ENCODE results near the gene POU2AF1. TPM values are rescaled to one million over a fixed set of nuclear protein-coding genes. Genes with fewer than 3 reads are reported as not detected.

The POU2AF1 gene
- polyA plus RNA-seq, 1 donor from 2014 or later: not detected

DNA sequence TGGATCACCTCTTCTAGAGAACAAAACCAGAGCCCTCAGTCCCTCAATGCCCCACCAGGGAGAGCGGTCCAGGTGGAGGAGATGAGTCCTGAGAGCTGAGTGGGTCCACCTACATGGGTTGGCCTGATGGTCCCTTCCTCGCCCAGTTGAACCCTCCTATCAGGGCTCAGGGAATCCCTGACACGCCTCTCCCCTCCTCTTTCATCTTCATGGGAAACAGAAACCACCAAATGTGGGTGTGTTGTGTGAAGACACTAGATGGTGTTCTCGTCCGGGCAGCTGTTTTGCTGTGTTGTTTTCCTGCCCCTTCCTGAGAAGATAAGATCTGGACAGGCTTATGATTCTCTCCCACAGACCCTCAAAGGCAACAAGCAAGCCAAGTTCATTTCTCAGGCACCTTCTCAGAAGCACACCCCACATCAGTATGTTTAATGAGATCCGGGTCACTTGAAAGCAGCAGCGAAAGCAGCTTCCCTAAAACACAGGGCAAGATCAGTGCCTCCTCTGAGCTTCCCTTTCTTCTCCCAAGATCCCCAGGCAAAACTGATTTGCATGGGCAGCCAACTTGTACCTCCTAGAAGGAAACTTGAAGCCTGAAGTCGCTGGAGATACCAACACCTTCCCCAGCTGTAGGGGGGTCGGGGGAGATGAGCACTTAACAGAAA lies 35.3 kb upstream of the POU2AF1 start:
- Histone ChIP-seq H3K9ac (ENCODE audit: low read length) (no peak overlapping the region), H3K4me2 (ENCODE audit: low read length) (no peak overlapping the region), H3F3A (ENCODE audit: insufficient read depth, low read length, poor library complexity, severe bottlenecking) (no peaks in the 10 kb centered on the region), H3K36me3 (ENCODE audit: insufficient read depth, low read length) (no peaks in the 10 kb centered on the region), H3K27ac (ENCODE audit: low read length) (no peak overlapping the region), H3K9me2 (ENCODE audit: insufficient read depth, low read length) (no peaks in the 10 kb centered on the region), H3K27me3 (ENCODE audit: insufficient read depth, low read depth, low read length) (no peaks in the 10 kb centered on the region), H2AFZ (ENCODE audit: low read depth, low read length) (no peak overlapping the region), H4K20me1 (ENCODE audit: insufficient read depth) (no peaks in the 10 kb centered on the region), H3K79me2 (replicated peaks; ENCODE audit: insufficient read depth, low read length) (no peaks in the 10 kb centered on the region), H3K9me3 (ENCODE audit: low read length) (no peaks in the 10 kb centered on the region), H3K4me3 (ENCODE audit: low read length) (no peak overlapping the region)
- no peak for TF ChIP-seq POLR2AphosphoS5 (IDR thresholded peaks at IDR 0.05)
- TF ChIP-seq, protein P1, sequence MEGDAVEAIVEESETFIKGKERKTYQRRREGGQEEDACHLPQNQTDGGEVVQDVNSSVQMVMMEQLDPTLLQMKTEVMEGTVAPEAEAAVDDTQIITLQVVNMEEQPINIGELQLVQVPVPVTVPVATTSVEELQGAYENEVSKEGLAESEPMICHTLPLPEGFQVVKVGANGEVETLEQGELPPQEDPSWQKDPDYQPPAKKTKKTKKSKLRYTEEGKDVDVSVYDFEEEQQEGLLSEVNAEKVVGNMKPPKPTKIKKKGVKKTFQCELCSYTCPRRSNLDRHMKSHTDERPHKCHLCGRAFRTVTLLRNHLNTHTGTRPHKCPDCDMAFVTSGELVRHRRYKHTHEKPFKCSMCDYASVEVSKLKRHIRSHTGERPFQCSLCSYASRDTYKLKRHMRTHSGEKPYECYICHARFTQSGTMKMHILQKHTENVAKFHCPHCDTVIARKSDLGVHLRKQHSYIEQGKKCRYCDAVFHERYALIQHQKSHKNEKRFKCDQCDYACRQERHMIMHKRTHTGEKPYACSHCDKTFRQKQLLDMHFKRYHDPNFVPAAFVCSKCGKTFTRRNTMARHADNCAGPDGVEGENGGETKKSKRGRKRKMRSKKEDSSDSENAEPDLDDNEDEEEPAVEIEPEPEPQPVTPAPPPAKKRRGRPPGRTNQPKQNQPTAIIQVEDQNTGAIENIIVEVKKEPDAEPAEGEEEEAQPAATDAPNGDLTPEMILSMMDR (IDR thresholded peaks at IDR 0.05; ENCODE audit: poor library complexity, severe bottlenecking): no peak

- no peaks in the 10 kb centered on the region for H3K79me2 ChIP-seq (replicated peaks; ENCODE audit: insufficient read depth, low read length)
- no peaks in the 10 kb centered on the region for H3F3A ChIP-seq (ENCODE audit: insufficient read depth, low read length, poor library complexity, severe bottlenecking)
- H3K27ac ChIP-seq (ENCODE audit: low read length): no peak overlapping the region
- no peak overlapping the region for H3K4me2 ChIP-seq (ENCODE audit: low read length)
- H3K36me3 ChIP-seq (ENCODE audit: insufficient read depth, low read length): no peaks in the 10 kb centered on the region
- H3K9ac ChIP-seq (ENCODE audit: low read length): no peak overlapping the region
- no peaks in the 10 kb centered on the region for H3K9me2 ChIP-seq (ENCODE audit: insufficient read depth, low read length)
- no peaks in the 10 kb centered on the region for H3K9me3 ChIP-seq (ENCODE audit: low read length)
- H3K27me3 ChIP-seq (ENCODE audit: insufficient read depth, low read depth, low read length): no peaks in the 10 kb centered on the region
- H3K4me3 ChIP-seq (ENCODE audit: low read length): no peak overlapping the region
- TF ChIP-seq TAF1 (IDR thresholded peaks at IDR 0.05; ENCODE audit: low read depth) (no peak), EP300 (conservative IDR thresholded peaks at IDR 0.05; ENCODE audit: poor library complexity, severe bottlenecking) (no peak), RAD21 (conservative IDR thresholded peaks at IDR 0.05) (no peak), POLR2AphosphoS5 (IDR thresholded peaks at IDR 0.05) (no peak), SMC3 (conservative IDR thresholded peaks at IDR 0.05; ENCODE audit: poor library complexity) (no peak), EZH2 (IDR thresholded peaks at IDR 0.05; ENCODE audit: borderline replicate concordance, insufficient read depth, low read length, poor library complexity, severe bottlenecking) (no peak), MXI1 (conservative IDR thresholded peaks at IDR 0.05; ENCODE audit: poor library complexity, severe bottlenecking) (no peak)
- TF ChIP-seq, protein P2, sequence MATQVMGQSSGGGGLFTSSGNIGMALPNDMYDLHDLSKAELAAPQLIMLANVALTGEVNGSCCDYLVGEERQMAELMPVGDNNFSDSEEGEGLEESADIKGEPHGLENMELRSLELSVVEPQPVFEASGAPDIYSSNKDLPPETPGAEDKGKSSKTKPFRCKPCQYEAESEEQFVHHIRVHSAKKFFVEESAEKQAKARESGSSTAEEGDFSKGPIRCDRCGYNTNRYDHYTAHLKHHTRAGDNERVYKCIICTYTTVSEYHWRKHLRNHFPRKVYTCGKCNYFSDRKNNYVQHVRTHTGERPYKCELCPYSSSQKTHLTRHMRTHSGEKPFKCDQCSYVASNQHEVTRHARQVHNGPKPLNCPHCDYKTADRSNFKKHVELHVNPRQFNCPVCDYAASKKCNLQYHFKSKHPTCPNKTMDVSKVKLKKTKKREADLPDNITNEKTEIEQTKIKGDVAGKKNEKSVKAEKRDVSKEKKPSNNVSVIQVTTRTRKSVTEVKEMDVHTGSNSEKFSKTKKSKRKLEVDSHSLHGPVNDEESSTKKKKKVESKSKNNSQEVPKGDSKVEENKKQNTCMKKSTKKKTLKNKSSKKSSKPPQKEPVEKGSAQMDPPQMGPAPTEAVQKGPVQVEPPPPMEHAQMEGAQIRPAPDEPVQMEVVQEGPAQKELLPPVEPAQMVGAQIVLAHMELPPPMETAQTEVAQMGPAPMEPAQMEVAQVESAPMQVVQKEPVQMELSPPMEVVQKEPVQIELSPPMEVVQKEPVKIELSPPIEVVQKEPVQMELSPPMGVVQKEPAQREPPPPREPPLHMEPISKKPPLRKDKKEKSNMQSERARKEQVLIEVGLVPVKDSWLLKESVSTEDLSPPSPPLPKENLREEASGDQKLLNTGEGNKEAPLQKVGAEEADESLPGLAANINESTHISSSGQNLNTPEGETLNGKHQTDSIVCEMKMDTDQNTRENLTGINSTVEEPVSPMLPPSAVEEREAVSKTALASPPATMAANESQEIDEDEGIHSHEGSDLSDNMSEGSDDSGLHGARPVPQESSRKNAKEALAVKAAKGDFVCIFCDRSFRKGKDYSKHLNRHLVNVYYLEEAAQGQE (IDR thresholded peaks at IDR 0.05; ENCODE audit: borderline replicate concordance): no peak
- TF ChIP-seq, protein P1 (IDR thresholded peaks at IDR 0.05; ENCODE audit: poor library complexity, severe bottlenecking): no peak
- H2AFZ ChIP-seq (ENCODE audit: low read depth, low read length): no peak overlapping the region
- no peaks in the 10 kb centered on the region for H4K20me1 ChIP-seq (ENCODE audit: insufficient read depth)
These were observed 34.8 kb upstream of the POU2AF1 start for GRCh38 chr11:111413849-111414248.
